Osteocyte (in vitro differentiated cells): ENCODE results near the gene UMAD1. TPM values are rescaled to one million over a fixed set of nuclear protein-coding genes. Genes with fewer than 3 reads are reported as not detected.

Source experiments
- DNase-seq: peaks from one replicate; pipeline ENCODE4 v3.0.0; 2021; ENCODE audit warnings: mixed read lengths; ENCODE audit not compliant: unreplicated experiment; ENCODE audit errors: extremely low spot score
- H3K27ac Mint-ChIP-seq: one replicate; pipeline ENCODE4 v1.8.0; 2021; ENCODE audit warnings: mild to moderate bottlenecking, mixed read lengths; ENCODE audit not compliant: unreplicated experiment
- H3K27me3 Mint-ChIP-seq: one replicate; pipeline ENCODE4 v1.8.0; 2021; ENCODE audit warnings: mixed read lengths; ENCODE audit not compliant: unreplicated experiment
- H3K36me3 Mint-ChIP-seq: one replicate; pipeline ENCODE4 v1.8.0; 2021; ENCODE audit warnings: mixed read lengths; ENCODE audit not compliant: unreplicated experiment
- H3K4me1 Mint-ChIP-seq: one replicate; pipeline ENCODE4 v1.8.0; 2021; ENCODE audit warnings: mixed read lengths; ENCODE audit not compliant: unreplicated experiment
- H3K4me3 Mint-ChIP-seq: one replicate; pipeline ENCODE4 v1.8.0; 2021; ENCODE audit warnings: mild to moderate bottlenecking, moderate library complexity, mixed read lengths; ENCODE audit not compliant: unreplicated experiment
- H3K9me3 Mint-ChIP-seq: one replicate; pipeline ENCODE4 v1.8.0; 2021; ENCODE audit warnings: mixed read lengths; ENCODE audit not compliant: unreplicated experiment
- CTCF ChIP-seq: fragments of 200-600 bp; sonication (generic); IDR thresholded peaks from 2 replicates; pipeline ENCODE4 v1.5.0; 2021; ENCODE audit warnings: antibody characterized with exemption, mild to moderate bottlenecking, moderate library complexity
- total RNA-seq: library from RNA; stranded (reverse); gene quantifications from 2 replicates; pipeline ENCODE4 v1.2.1, GENCODE V29; 2021

Gene UMAD1
- total RNA-seq, 1 donor from 2014 or later = 10.9 TPM

GRCh38 chr7:7731732-7732131 is 91.2 kb downstream of the UMAD1 start:
- TF ChIP-seq CTCF = no peak
- Mint-ChIP-seq H3K27ac (peak overlapping the region; percentile 70), H3K27me3 (no peaks in the 10 kb centered on the region), H3K4me3 (no peak overlapping the region), H3K36me3 (no peaks in the 10 kb centered on the region), H3K4me1 (peaks cover 33% of the 10 kb centered on the region), H3K9me3 (no peaks in the 10 kb centered on the region)
- no peak for DNase-seq

GRCh38 chr7:7732621-7733281 is 92.2 kb downstream of the UMAD1 start:
- DNase-seq = no peak

GRCh38 chr7:7736671-7737070 is 96.1 kb downstream of the UMAD1 start:
- DNase-seq = no peak
- Mint-ChIP-seq H3K27ac (no peak overlapping the region), H3K4me3 (no peak overlapping the region), H3K4me1 (peaks cover 35% of the 10 kb centered on the region), H3K27me3 (no peaks in the 10 kb centered on the region), H3K9me3 (no peaks in the 10 kb centered on the region), H3K36me3 (no peaks in the 10 kb centered on the region)
- TF ChIP-seq CTCF = no peak

More at GRCh38 chr7:7732621-7733281, 92.2 kb downstream of the UMAD1 start:
- H3K27ac Mint-ChIP-seq = peak overlapping the region; percentile 70
- H3K4me1 Mint-ChIP-seq = peaks cover 33% of the 10 kb centered on the region
- H3K36me3 Mint-ChIP-seq = no peaks in the 10 kb centered on the region
- TF ChIP-seq CTCF = no peak
- H3K4me3 Mint-ChIP-seq = no peak overlapping the region
- no peaks in the 10 kb centered on the region for H3K27me3 Mint-ChIP-seq
- no peaks in the 10 kb centered on the region for H3K9me3 Mint-ChIP-seq

GRCh38 chr7:7737674-7738073 is 97.1 kb downstream of the UMAD1 start:
- TF ChIP-seq CTCF = no peak
- Mint-ChIP-seq H3K27ac (no peak overlapping the region), H3K27me3 (no peaks in the 10 kb centered on the region), H3K36me3 (no peaks in the 10 kb centered on the region), H3K9me3 (no peaks in the 10 kb centered on the region), H3K4me1 (peaks cover 25% of the 10 kb centered on the region), H3K4me3 (no peak overlapping the region)
- DNase-seq = no peak

- Mint-ChIP-seq H3K4me3 (no peak overlapping the region), H3K27ac (no peak overlapping the region), H3K9me3 (no peaks in the 10 kb centered on the region), H3K4me1 (peaks cover 20% of the 10 kb centered on the region), H3K27me3 (no peaks in the 10 kb centered on the region), H3K36me3 (no peaks in the 10 kb centered on the region)
- no peak for DNase-seq
- no peak for TF ChIP-seq CTCF
These were observed 97.6 kb downstream of the UMAD1 start for GRCh38 chr7:7738177-7738576.
